ENCODE results near the gene LPAR3.

The LPAR3 gene

GRCh38 chr1:84773933-84774497 lies 119.0 kb downstream of the LPAR3 start:
- H3K4me1 ChIP-seq (ENCODE audit: control insufficient read depth in 1 of 2, insufficient read depth in 1 of 2, low read depth in 1 of 2, low read length in 1 of 2): no peaks in the 10 kb centered on the region
- H3K9me3 ChIP-seq: no peaks in the 10 kb centered on the region
- no peaks in the 10 kb centered on the region for H3K36me3 ChIP-seq
- H3K27me3 ChIP-seq: no peaks in the 10 kb centered on the region
- TF ChIP-seq CTCF (IDR thresholded peaks at IDR 0.05): no peak
- no peak overlapping the region for H3K4me3 ChIP-seq (ENCODE audit: low read depth in 1 of 2, low read length in 1 of 2)
- no peak overlapping the region for H3K27ac ChIP-seq

GRCh38 chr1:84773195-84773594 lies 119.8 kb downstream of the LPAR3 start:
- Histone ChIP-seq H3K36me3 (no peaks in the 10 kb centered on the region), H3K9me3 (no peaks in the 10 kb centered on the region), H3K27ac (no peak overlapping the region), H3K4me1 (ENCODE audit: control insufficient read depth in 1 of 2, insufficient read depth in 1 of 2, low read depth in 1 of 2, low read length in 1 of 2) (no peaks in the 10 kb centered on the region), H3K4me3 (ENCODE audit: low read depth in 1 of 2, low read length in 1 of 2) (no peak overlapping the region), H3K27me3 (no peaks in the 10 kb centered on the region)
- TF ChIP-seq CTCF (IDR thresholded peaks at IDR 0.05): no peak

- Histone ChIP-seq H3K9me3 (no peaks in the 10 kb centered on the region), H3K27me3 (no peaks in the 10 kb centered on the region), H3K4me1 (ENCODE audit: control insufficient read depth in 1 of 2, insufficient read depth in 1 of 2, low read depth in 1 of 2, low read length in 1 of 2) (no peaks in the 10 kb centered on the region), H3K36me3 (no peaks in the 10 kb centered on the region), H3K27ac (no peak overlapping the region), H3K4me3 (ENCODE audit: low read depth in 1 of 2, low read length in 1 of 2) (no peak overlapping the region)
- TF ChIP-seq CTCF (IDR thresholded peaks at IDR 0.05): no peak
These were observed 120.5 kb downstream of the LPAR3 start for GRCh38 chr1:84772428-84772943.

GRCh38 chr1:84771895-84772294 lies 121.1 kb downstream of the LPAR3 start:
- H3K4me1 ChIP-seq (ENCODE audit: control insufficient read depth in 1 of 2, insufficient read depth in 1 of 2, low read depth in 1 of 2, low read length in 1 of 2): no peaks in the 10 kb centered on the region
- H3K27ac ChIP-seq: no peak overlapping the region
- H3K9me3 ChIP-seq: no peaks in the 10 kb centered on the region
- H3K4me3 ChIP-seq (ENCODE audit: low read depth in 1 of 2, low read length in 1 of 2): no peak overlapping the region
- H3K36me3 ChIP-seq: no peaks in the 10 kb centered on the region
- H3K27me3 ChIP-seq: no peaks in the 10 kb centered on the region
- no peak for TF ChIP-seq CTCF (IDR thresholded peaks at IDR 0.05)

DNA sequence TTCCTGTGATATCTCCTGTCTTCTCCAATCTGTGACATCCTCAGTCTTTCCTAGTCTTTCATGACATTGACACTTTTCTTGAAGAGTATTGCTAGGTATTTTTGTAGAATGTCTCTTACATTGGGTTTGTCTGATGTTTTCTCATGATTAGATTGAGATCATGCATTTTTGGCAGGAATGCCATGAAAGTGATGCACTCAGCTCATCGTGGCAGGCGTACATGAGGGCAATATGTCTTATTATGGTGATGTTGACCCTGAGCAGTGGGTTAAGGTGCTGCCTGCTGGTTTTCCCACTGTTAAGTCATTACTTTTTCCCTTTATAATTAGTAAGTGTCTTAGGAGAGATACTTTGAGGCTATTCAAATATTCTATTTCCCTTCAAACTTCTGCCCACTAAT lies 122.5 kb downstream of the LPAR3 start:
- Histone ChIP-seq H3K4me1 (ENCODE audit: control insufficient read depth in 1 of 2, insufficient read depth in 1 of 2, low read depth in 1 of 2, low read length in 1 of 2) (no peaks in the 10 kb centered on the region), H3K27ac (no peak overlapping the region), H3K27me3 (no peaks in the 10 kb centered on the region), H3K36me3 (no peaks in the 10 kb centered on the region), H3K4me3 (ENCODE audit: low read depth in 1 of 2, low read length in 1 of 2) (no peak overlapping the region), H3K9me3 (no peaks in the 10 kb centered on the region)
- TF ChIP-seq CTCF (IDR thresholded peaks at IDR 0.05): no peak

All from neutrophil (primary cell).